ENCODE results near the gene AZIN2.

DNA sequence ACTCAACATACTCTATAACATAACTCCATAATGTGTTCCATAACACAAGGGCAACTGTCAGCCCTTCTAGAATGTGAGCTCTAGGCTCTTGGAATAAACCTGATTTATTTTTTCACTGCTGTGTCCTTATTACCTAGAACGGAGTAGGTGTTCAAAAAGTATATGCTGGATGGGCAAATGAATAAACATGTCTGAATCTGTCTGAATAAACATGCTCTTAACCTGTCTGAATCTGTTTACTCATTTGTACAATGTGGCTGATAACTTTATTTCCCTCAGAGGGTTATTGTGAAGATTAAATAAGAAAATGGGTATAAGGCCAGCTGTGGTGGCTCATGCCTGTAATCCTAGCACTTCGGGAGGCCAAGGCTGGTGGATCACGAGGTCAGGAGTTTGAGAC is 42.3 kb downstream of the AZIN2 start:
- TF ChIP-seq, protein P1, sequence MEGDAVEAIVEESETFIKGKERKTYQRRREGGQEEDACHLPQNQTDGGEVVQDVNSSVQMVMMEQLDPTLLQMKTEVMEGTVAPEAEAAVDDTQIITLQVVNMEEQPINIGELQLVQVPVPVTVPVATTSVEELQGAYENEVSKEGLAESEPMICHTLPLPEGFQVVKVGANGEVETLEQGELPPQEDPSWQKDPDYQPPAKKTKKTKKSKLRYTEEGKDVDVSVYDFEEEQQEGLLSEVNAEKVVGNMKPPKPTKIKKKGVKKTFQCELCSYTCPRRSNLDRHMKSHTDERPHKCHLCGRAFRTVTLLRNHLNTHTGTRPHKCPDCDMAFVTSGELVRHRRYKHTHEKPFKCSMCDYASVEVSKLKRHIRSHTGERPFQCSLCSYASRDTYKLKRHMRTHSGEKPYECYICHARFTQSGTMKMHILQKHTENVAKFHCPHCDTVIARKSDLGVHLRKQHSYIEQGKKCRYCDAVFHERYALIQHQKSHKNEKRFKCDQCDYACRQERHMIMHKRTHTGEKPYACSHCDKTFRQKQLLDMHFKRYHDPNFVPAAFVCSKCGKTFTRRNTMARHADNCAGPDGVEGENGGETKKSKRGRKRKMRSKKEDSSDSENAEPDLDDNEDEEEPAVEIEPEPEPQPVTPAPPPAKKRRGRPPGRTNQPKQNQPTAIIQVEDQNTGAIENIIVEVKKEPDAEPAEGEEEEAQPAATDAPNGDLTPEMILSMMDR (IDR thresholded peaks at IDR 0.05) = no peak
- TF ChIP-seq POLR2A (IDR thresholded peaks at IDR 0.05) (no peak), EP300 (IDR thresholded peaks at IDR 0.05) (no peak)

Measured in ovary (tissue), 3 donors.